OCI-LY3 (cell line): Measurements from ENCODE around the gene ZNF335.

ENCODE experiments used
- CTCF ChIP-seq: fragments of 200-600, 300-600 bp; sonication (generic); IDR thresholded peaks from 2 replicates; pipeline ENCODE4 v1.5.1; 2014; ENCODE audit warnings: antibody characterized with exemption, low read length, low read depth
- EZH2phosphoT487 ChIP-seq: fragments of 200-600 bp; shearing (Covaris generic); IDR thresholded peaks from 2 replicates; pipeline ENCODE4 v1.6.1; 2018; ENCODE audit warnings: antibody characterized with exemption, mixed run types, low read depth

DNA sequence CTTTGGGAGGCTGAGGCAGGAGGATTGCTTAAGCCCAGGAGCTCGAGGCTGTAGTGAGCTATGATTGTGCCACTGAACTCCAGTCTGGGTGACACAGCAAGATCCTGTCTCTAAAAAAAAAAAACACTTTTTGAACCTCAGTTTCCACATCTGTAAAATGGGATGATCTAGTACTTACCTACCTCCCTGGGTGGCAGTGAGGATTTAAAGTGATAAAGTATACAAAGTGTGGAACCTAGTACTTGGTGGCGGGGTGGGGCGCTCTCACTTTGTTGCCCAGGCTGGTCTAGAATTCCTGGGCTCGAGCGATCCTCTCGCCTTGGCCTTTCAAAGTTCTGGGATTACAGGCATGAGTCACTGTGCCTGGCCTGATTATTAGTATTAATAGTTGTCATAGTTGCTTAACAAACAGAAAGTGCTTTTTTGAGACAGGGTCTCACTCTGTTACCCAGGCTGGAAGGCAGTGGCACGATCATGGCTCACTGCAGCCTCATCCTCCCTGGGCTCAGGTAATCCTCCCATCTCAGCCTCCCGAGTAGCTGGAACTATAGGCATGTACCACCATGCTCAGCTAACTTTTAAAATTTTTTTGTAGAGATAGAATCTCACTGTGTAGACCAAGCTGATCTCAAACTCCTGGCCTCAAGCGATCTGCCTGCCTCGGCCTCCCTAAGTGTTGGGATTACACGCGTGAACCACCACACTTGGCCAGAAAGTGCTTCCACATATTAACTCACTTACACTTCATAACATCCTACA is 53.0 kb downstream of the ZNF335 start:
- no peak for TF ChIP-seq CTCF
- TF ChIP-seq EZH2phosphoT487: no peak
